ENCODE results near the gene SH3BGRL2.
"Not testable (repeated sequence)": the region's sequence is repeated elsewhere in the genome, so short reads cannot be mapped to it uniquely, and the experiment has no call there.

SH3BGRL2 gene

DNA sequence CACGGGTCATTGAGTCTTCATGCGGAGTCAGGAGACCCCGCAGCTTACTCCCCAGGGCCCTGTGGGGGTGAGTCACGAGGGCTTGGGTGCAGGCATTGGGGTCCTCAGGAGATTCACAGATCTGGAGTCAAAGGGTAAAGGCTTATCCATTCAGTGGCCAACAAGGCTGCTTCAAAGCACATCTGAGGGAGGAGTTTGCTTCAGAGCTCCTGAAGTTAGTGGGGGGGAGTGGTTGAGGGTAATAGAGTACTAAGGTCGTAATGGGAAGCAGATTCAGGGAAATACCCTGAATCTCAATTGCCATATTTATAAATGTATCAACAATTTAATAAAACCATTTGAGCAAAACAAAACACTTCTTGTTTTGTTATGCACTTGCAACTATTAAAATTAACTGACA, 37.3 kb downstream of the SH3BGRL2 start:
- H3K27me3 ChIP-seq (ENCODE audit: insufficient read depth, insufficient read length), result no peaks in the 10 kb centered on the region
- H3K9ac ChIP-seq (ENCODE audit: insufficient read length, low read depth), result no peak overlapping the region
- no peaks in the 10 kb centered on the region for H3K9me3 ChIP-seq (ENCODE audit: insufficient read depth, low read length)
- H3K4me1 ChIP-seq (ENCODE audit: insufficient read depth, insufficient read length), result no peaks in the 10 kb centered on the region
- H3K4me3 ChIP-seq (ENCODE audit: insufficient read length, low read depth), result no peak overlapping the region
- DNase-seq (ENCODE audit: low read depth, low spot score), result no peak
- TF ChIP-seq ZNF274 (IDR thresholded peaks at IDR 0.05; ENCODE audit: low read depth, low read length), result no peak
- TF ChIP-seq SUZ12 (IDR thresholded peaks at IDR 0.05; ENCODE audit: extremely low read depth, insufficient read depth, insufficient read length), result no peak
- no peak for TF ChIP-seq YY1 (IDR thresholded peaks at IDR 0.05; ENCODE audit: insufficient read depth, insufficient read length)
- no peaks in the 10 kb centered on the region for H3K36me3 ChIP-seq (ENCODE audit: insufficient read depth, insufficient read length, low read length)

DNA sequence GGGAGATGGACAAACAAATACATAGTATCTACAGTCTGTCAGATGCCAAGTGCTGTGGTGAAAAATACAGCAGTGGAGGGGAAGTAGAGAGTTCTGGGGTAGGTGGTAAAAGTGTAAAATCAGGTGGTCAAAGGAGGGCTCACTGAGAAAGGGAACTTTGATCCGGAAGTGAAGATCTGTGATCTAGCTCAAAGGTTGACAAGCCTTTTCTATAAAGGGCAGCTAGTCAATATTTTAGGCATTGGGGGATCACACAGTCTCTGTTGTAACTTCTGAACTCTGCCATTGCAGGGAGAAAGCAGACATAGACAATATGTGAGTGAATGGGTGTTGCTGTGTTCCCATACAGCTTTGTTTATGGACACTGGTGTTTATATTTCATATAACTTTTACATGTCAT, 38.6 kb downstream of the SH3BGRL2 start:
- DNase-seq (ENCODE audit: low read depth, low spot score), result no peak
- H3K9me3 ChIP-seq (ENCODE audit: insufficient read depth, low read length), result no peaks in the 10 kb centered on the region
- H3K4me1 ChIP-seq (ENCODE audit: insufficient read depth, insufficient read length), result no peaks in the 10 kb centered on the region
- H3K9ac ChIP-seq (ENCODE audit: insufficient read length, low read depth), result no peak overlapping the region
- H3K36me3 ChIP-seq (ENCODE audit: insufficient read depth, insufficient read length, low read length), result peaks cover 3% of the 10 kb centered on the region
- TF ChIP-seq SUZ12 (IDR thresholded peaks at IDR 0.05; ENCODE audit: extremely low read depth, insufficient read depth, insufficient read length) (no peak), ZNF274 (IDR thresholded peaks at IDR 0.05; ENCODE audit: low read depth, low read length) (no peak), YY1 (IDR thresholded peaks at IDR 0.05; ENCODE audit: insufficient read depth, insufficient read length) (no peak)
- no peaks in the 10 kb centered on the region for H3K27me3 ChIP-seq (ENCODE audit: insufficient read depth, insufficient read length)
- H3K4me3 ChIP-seq (ENCODE audit: insufficient read length, low read depth), result no peak overlapping the region

DNA sequence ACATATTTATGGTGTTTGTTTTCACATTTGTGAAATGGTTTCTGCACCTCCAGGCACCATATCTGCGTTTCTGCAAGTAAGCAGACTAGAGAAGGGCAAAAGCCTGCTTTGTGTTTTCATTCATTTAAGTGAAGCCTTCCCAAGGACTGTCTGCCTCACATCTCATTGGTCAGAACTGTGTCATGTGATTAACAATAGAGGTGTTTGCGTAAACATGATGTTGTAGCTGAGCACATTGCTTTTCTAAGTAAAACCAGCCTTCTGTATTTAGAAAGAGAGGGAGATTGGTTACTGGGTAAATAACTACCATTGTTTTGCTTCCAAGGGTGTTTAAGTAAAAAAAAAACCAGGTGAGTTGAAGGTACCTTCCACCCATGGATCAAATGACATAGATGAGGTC, 39.7 kb downstream of the SH3BGRL2 start:
- DNase-seq (ENCODE audit: low read depth, low spot score), result no peak
- Histone ChIP-seq H3K36me3 (ENCODE audit: insufficient read depth, insufficient read length, low read length) (peaks cover 3% of the 10 kb centered on the region), H3K27me3 (ENCODE audit: insufficient read depth, insufficient read length) (no peaks in the 10 kb centered on the region), H3K4me1 (ENCODE audit: insufficient read depth, insufficient read length) (no peaks in the 10 kb centered on the region), H3K4me3 (ENCODE audit: insufficient read length, low read depth) (no peak overlapping the region), H3K9ac (ENCODE audit: insufficient read length, low read depth) (no peak overlapping the region), H3K9me3 (ENCODE audit: insufficient read depth, low read length) (no peaks in the 10 kb centered on the region)
- TF ChIP-seq YY1 (IDR thresholded peaks at IDR 0.05; ENCODE audit: insufficient read depth, insufficient read length), result no peak
- no peak for TF ChIP-seq SUZ12 (IDR thresholded peaks at IDR 0.05; ENCODE audit: extremely low read depth, insufficient read depth, insufficient read length)

DNA sequence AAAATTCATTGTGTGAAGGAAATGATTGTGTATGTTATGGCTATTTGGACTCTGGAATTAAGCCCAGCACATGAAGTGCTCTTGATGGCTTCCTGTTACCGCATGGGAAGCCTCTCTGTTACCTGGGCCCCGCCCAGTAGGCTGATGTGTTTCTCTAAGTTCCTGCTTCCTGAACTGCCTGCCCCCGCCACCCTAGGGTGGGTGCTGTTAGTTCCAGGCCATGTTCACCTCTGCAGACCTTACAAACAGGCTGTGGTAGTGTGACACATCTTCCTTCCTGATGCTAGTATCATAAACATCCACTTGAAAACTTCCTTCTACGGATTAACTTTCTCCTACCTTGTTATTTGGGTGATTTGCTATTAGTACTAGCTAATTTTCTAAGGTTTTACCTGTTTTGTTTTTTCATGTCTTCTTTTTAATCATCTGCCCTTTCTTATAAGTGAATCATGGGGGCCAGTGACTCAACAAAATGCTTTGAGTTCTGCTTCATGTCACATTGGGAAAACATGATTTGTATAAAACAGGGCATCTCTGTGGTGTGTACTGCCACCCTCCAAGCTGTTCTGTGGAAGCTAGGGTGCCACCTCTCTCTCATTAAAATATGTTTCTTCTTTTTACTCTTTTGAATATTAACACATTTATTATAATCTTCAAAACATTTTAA, 40.6 kb downstream of the SH3BGRL2 start:
- H3K4me1 ChIP-seq (ENCODE audit: insufficient read depth, insufficient read length), result no peaks in the 10 kb centered on the region
- H3K4me3 ChIP-seq (ENCODE audit: insufficient read length, low read depth), result no peak overlapping the region
- no peak for DNase-seq (ENCODE audit: low read depth, low spot score)
- no peak overlapping the region for H3K9ac ChIP-seq (ENCODE audit: insufficient read length, low read depth)
- H3K36me3 ChIP-seq (ENCODE audit: insufficient read depth, insufficient read length, low read length), result peaks cover 3% of the 10 kb centered on the region
- no peaks in the 10 kb centered on the region for H3K27me3 ChIP-seq (ENCODE audit: insufficient read depth, insufficient read length)
- no peaks in the 10 kb centered on the region for H3K9me3 ChIP-seq (ENCODE audit: insufficient read depth, low read length)
- no peak for TF ChIP-seq YY1 (IDR thresholded peaks at IDR 0.05; ENCODE audit: insufficient read depth, insufficient read length)
- no peak for TF ChIP-seq SUZ12 (IDR thresholded peaks at IDR 0.05; ENCODE audit: extremely low read depth, insufficient read depth, insufficient read length)
- TF ChIP-seq ZNF274 (IDR thresholded peaks at IDR 0.05; ENCODE audit: low read depth, low read length), result no peak

DNA sequence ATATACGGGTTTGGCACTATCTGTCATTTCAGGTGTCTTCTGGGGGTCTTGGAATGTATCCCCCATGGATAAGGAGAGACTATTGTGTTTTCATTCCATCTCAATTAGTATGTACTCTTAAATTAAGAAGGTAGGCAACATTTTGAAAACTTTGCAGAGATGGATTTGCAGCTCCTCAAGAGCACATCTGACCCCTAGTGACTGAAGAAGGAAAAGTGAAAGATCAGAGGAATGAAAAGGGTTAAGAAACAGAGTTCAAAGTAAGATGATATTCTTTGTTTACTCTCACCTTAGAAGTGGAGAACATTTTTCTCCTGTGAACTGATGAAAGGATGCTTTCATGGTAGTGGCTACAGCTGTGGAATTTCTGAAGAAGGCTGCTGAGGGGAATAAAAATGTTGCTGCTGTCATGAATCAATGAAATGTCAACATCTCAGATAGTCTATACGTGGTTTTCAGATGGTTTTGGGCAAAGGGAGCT, 41.5 kb downstream of the SH3BGRL2 start:
- TF ChIP-seq ZNF274 (IDR thresholded peaks at IDR 0.05; ENCODE audit: low read depth, low read length) (no peak), YY1 (IDR thresholded peaks at IDR 0.05; ENCODE audit: insufficient read depth, insufficient read length) (no peak), SUZ12 (IDR thresholded peaks at IDR 0.05; ENCODE audit: extremely low read depth, insufficient read depth, insufficient read length) (no peak)
- no peaks in the 10 kb centered on the region for H3K4me1 ChIP-seq (ENCODE audit: insufficient read depth, insufficient read length)

DNA sequence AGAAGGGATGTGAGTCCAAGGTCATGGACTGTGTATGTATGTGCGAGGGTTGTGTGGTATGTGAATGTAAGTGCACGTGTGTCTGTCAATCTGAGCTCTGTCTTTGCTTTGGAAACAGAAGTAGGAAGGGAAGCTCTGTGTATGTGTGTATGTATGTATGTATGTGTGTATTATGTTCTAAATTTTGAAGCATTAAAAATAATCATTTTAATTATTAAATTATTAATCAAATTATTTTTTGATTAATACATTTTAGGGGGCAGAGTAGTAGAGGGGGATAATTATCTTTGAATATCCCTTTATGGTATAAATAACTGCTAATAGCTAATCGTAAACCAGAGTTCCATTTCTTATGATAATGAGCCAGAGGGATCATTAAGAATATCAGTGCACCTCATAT, 42.8 kb downstream of the SH3BGRL2 start:
- no peak overlapping the region for H3K9ac ChIP-seq (ENCODE audit: insufficient read length, low read depth)
- no peak for TF ChIP-seq SUZ12 (IDR thresholded peaks at IDR 0.05; ENCODE audit: extremely low read depth, insufficient read depth, insufficient read length)
- no peak for TF ChIP-seq YY1 (IDR thresholded peaks at IDR 0.05; ENCODE audit: insufficient read depth, insufficient read length)
- TF ChIP-seq ZNF274 (IDR thresholded peaks at IDR 0.05; ENCODE audit: low read depth, low read length), result no peak

More for the DNA sequence above, 41.5 kb downstream of the SH3BGRL2 start:
- H3K36me3 ChIP-seq (ENCODE audit: insufficient read depth, insufficient read length, low read length), result peaks cover 3% of the 10 kb centered on the region
- H3K4me3 ChIP-seq (ENCODE audit: insufficient read length, low read depth), result no peak overlapping the region
- peak; percentile 2 for DNase-seq (ENCODE audit: low read depth, low spot score)
- no peaks in the 10 kb centered on the region for H3K27me3 ChIP-seq (ENCODE audit: insufficient read depth, insufficient read length)
- no peaks in the 10 kb centered on the region for H3K9me3 ChIP-seq (ENCODE audit: insufficient read depth, low read length)
- H3K9ac ChIP-seq (ENCODE audit: insufficient read length, low read depth), result no peak overlapping the region

DNA sequence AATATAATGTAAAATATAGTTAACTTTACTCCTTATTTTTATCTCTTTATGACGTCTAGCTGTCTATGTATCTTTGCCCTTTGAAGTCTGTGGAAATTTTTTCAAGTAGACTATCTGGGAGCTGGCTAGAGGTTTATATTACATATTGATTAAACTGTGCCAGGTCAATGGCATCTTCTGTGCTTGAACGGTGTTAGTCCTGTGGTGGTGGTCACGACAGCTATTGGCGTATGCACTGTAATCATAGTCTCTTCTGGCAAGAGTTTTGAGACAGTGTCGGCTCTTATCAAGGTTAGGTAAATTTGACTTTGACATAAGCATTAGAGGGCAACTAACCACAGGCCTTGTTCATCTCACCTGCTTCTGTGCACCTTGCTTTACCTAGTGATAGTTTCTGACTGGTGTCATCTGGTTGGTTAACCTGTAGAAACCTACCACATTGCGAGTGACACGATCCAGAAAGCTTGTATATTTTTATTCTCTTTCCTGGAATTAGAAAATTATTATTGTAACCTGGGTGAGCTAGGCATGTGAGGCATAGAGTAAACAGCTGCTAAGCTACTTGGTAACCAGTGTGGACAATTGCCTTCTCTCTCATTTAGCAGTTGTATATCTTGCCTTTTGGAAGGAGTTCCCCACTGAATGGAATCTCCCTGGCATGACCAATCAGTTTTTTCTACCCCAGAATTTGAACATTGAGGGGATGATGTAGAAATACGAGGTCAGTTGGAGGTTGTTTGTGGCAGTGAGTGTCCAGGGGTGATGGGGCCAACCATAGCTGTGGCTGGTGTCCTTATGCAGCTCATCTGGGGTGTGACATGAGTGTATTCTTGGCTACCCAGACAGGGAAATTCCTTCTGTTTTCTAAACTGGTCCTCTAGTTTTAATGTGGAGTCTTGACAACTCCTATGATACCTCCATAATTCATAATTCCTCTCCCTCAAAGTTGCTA, 45.9 kb downstream of the SH3BGRL2 start:
- H3K9me3 ChIP-seq (ENCODE audit: insufficient read depth, low read length), result no peaks in the 10 kb centered on the region
- H3K9ac ChIP-seq (ENCODE audit: insufficient read length, low read depth), result no peak overlapping the region
- H3K27me3 ChIP-seq (ENCODE audit: insufficient read depth, insufficient read length), result no peaks in the 10 kb centered on the region
- H3K36me3 ChIP-seq (ENCODE audit: insufficient read depth, insufficient read length, low read length), result peaks cover 3% of the 10 kb centered on the region
- DNase-seq (ENCODE audit: low read depth, low spot score), result no peak
- no peak for TF ChIP-seq ZNF274 (IDR thresholded peaks at IDR 0.05; ENCODE audit: low read depth, low read length)
- TF ChIP-seq YY1 (IDR thresholded peaks at IDR 0.05; ENCODE audit: insufficient read depth, insufficient read length), result no peak
- TF ChIP-seq SUZ12 (IDR thresholded peaks at IDR 0.05; ENCODE audit: extremely low read depth, insufficient read depth, insufficient read length), result no peak
- H3K4me3 ChIP-seq (ENCODE audit: insufficient read length, low read depth), result no peak overlapping the region
- no peaks in the 10 kb centered on the region for H3K4me1 ChIP-seq (ENCODE audit: insufficient read depth, insufficient read length)

More for the DNA sequence above, 42.8 kb downstream of the SH3BGRL2 start:
- no peaks in the 10 kb centered on the region for H3K27me3 ChIP-seq (ENCODE audit: insufficient read depth, insufficient read length)
- H3K4me3 ChIP-seq (ENCODE audit: insufficient read length, low read depth), result no peak overlapping the region
- DNase-seq (ENCODE audit: low read depth, low spot score), result no peak
- no peaks in the 10 kb centered on the region for H3K9me3 ChIP-seq (ENCODE audit: insufficient read depth, low read length)
- no peaks in the 10 kb centered on the region for H3K4me1 ChIP-seq (ENCODE audit: insufficient read depth, insufficient read length)
- H3K36me3 ChIP-seq (ENCODE audit: insufficient read depth, insufficient read length, low read length), result peaks cover 3% of the 10 kb centered on the region

DNA sequence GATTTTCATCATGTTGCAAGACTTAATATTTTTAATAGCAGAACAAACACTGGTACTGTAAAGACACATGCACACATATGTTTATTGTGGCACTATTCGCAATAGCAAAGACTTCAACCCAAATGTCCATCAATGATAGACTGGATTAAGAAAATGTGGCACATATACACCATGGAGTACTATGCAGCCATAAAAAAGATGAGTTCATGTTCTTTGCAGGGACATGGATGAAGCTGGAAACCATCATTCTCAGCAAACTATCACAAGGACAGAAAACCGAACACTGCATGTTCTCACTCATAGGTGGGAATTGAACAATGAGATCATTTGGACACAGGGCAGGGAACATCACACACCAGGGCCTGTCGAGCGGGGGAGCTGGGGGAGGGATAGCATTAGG, 51.6 kb downstream of the SH3BGRL2 start:
- not testable (repeated sequence) for H3K36me3 ChIP-seq (ENCODE audit: insufficient read depth, insufficient read length, low read length); DNase-seq (ENCODE audit: low read depth, low spot score); H3K9me3 ChIP-seq (ENCODE audit: insufficient read depth, low read length); H3K4me3 ChIP-seq (ENCODE audit: insufficient read length, low read depth); H3K4me1 ChIP-seq (ENCODE audit: insufficient read depth, insufficient read length); H3K9ac ChIP-seq (ENCODE audit: insufficient read length, low read depth); H3K27me3 ChIP-seq (ENCODE audit: insufficient read depth, insufficient read length)

Data from NT2/D1 (cell line).